ENCODE results near the gene TRIM47. TPM values are rescaled to one million over a fixed set of nuclear protein-coding genes. Genes with fewer than 3 reads are reported as not detected.

The TRIM47 gene
- total RNA-seq, 2 donors from 2014 or later, result 1.6 to 2.7 TPM

- Mint-ChIP-seq H3K4me3 (no peak overlapping the region), H3K36me3 (ENCODE audit: low read depth) (peaks cover 44% of the 10 kb centered on the region), H3K4me1 (peaks cover 7% of the 10 kb centered on the region), H3K27ac (no peak overlapping the region), H3K27me3 (ENCODE audit: insufficient read depth) (no peaks in the 10 kb centered on the region), H3K9me3 (no peaks in the 10 kb centered on the region)
- no peak overlapping the region for H3K9ac ChIP-seq (ENCODE audit: extremely low read depth, low read length, poor library complexity, severe bottlenecking)
- H3K4me1 ChIP-seq (ENCODE audit: control insufficient read depth, insufficient read depth, low read length), result no peaks in the 10 kb centered on the region
- DNase-seq, result peak; percentile 39
- H3K36me3 ChIP-seq (ENCODE audit: control insufficient read depth, insufficient read depth, low read length), result peaks cover 37% of the 10 kb centered on the region
- no peaks in the 10 kb centered on the region for H3K27me3 ChIP-seq (ENCODE audit: control insufficient read depth, insufficient read depth, low read length, poor library complexity, severe bottlenecking)
- no peak overlapping the region for H3K4me3 ChIP-seq (ENCODE audit: low read length)
- H3K27ac ChIP-seq (ENCODE audit: low read depth, low read length), result no peak overlapping the region
- 96 to 97% methylated on average over 12 of the region's 12 CpGs for WGBS, 2 experiments (ENCODE audit: insufficient coverage in 1 of 2, insufficient read length in 1 of 2)
- no peaks in the 10 kb centered on the region for H3K9me3 ChIP-seq (ENCODE audit: control insufficient read depth, low read length)
- no peak for TF ChIP-seq CTCF (conservative IDR thresholded peaks at IDR 0.05)
Observed at GRCh38 chr17:75850928-75851692, 27.3 kb downstream of the TRIM47 start.

- no peaks in the 10 kb centered on the region for H3K27me3 Mint-ChIP-seq (ENCODE audit: insufficient read depth)
- Histone ChIP-seq H3K9me3 (ENCODE audit: control insufficient read depth, low read length) (no peaks in the 10 kb centered on the region), H3K4me3 (ENCODE audit: low read length) (no peak overlapping the region), H3K36me3 (ENCODE audit: control insufficient read depth, insufficient read depth, low read length) (peaks cover 42% of the 10 kb centered on the region), H3K27me3 (ENCODE audit: control insufficient read depth, insufficient read depth, low read length, poor library complexity, severe bottlenecking) (no peaks in the 10 kb centered on the region), H3K27ac (ENCODE audit: low read depth, low read length) (no peak overlapping the region), H3K9ac (ENCODE audit: extremely low read depth, low read length, poor library complexity, severe bottlenecking) (no peak overlapping the region), H3K4me1 (ENCODE audit: control insufficient read depth, insufficient read depth, low read length) (no peaks in the 10 kb centered on the region)
- no peak for DNase-seq
- TF ChIP-seq CTCF (conservative IDR thresholded peaks at IDR 0.05), result no peak
- peaks cover 13% of the 10 kb centered on the region for H3K4me1 Mint-ChIP-seq
- H3K27ac Mint-ChIP-seq, result peak overlapping the region; percentile 35
- peaks cover 49% of the 10 kb centered on the region for H3K36me3 Mint-ChIP-seq (ENCODE audit: low read depth)
- no peak overlapping the region for H3K4me3 Mint-ChIP-seq
- H3K9me3 Mint-ChIP-seq, result no peaks in the 10 kb centered on the region
- 95 to 96% methylated on average over 8 to 9 of the region's 9 CpGs for WGBS, 2 experiments (ENCODE audit: insufficient coverage in 1 of 2, insufficient read length in 1 of 2)
Observed at GRCh38 chr17:75849724-75850123, 28.7 kb downstream of the TRIM47 start.

GRCh38 chr17:75849279-75849646 is 29.1 kb downstream of the TRIM47 start:
- Mint-ChIP-seq H3K4me3 (no peak overlapping the region), H3K4me1 (peaks cover 10% of the 10 kb centered on the region), H3K36me3 (ENCODE audit: low read depth) (peaks cover 49% of the 10 kb centered on the region)

More at GRCh38 chr17:75849279-75849646, 29.1 kb downstream of the TRIM47 start:
- no peak for DNase-seq
- Histone ChIP-seq H3K4me3 (ENCODE audit: low read length) (no peak overlapping the region), H3K9ac (ENCODE audit: extremely low read depth, low read length, poor library complexity, severe bottlenecking) (no peak overlapping the region), H3K27me3 (ENCODE audit: control insufficient read depth, insufficient read depth, low read length, poor library complexity, severe bottlenecking) (no peaks in the 10 kb centered on the region), H3K4me1 (ENCODE audit: control insufficient read depth, insufficient read depth, low read length) (no peaks in the 10 kb centered on the region), H3K27ac (ENCODE audit: low read depth, low read length) (no peak overlapping the region), H3K36me3 (ENCODE audit: control insufficient read depth, insufficient read depth, low read length) (peaks cover 42% of the 10 kb centered on the region), H3K9me3 (ENCODE audit: control insufficient read depth, low read length) (no peaks in the 10 kb centered on the region)
- Mint-ChIP-seq H3K27ac (peak overlapping the region; percentile 35), H3K27me3 (ENCODE audit: insufficient read depth) (no peaks in the 10 kb centered on the region), H3K9me3 (no peaks in the 10 kb centered on the region)
- 95 to 97% methylated on average over 10 to 11 of the region's 11 CpGs for WGBS, 2 experiments (ENCODE audit: insufficient coverage in 1 of 2, insufficient read length in 1 of 2)
- TF ChIP-seq CTCF (conservative IDR thresholded peaks at IDR 0.05), result no peak

Data from endodermal cell (in vitro differentiated cells).